Right kidney (tissue), 9 donors: ENCODE data around the gene CRTC3.
A peak's percentile ranks its signal among the peaks of the same experiment; 100 is the strongest.
"Not testable (repeated sequence)": the region's sequence is repeated elsewhere in the genome, so short reads cannot be mapped to it uniquely, and the experiment has no call there.

Source experiments
- DNase-seq: peaks from one replicate; pipeline ENCODE4 v3.0.0-alpha.2; 2016
- long read RNA-seq, 8 donors: transcript quantifications; one replicate each; lab custom pipeline, GENCODE V29; 2026

The CRTC3 gene, protein sequence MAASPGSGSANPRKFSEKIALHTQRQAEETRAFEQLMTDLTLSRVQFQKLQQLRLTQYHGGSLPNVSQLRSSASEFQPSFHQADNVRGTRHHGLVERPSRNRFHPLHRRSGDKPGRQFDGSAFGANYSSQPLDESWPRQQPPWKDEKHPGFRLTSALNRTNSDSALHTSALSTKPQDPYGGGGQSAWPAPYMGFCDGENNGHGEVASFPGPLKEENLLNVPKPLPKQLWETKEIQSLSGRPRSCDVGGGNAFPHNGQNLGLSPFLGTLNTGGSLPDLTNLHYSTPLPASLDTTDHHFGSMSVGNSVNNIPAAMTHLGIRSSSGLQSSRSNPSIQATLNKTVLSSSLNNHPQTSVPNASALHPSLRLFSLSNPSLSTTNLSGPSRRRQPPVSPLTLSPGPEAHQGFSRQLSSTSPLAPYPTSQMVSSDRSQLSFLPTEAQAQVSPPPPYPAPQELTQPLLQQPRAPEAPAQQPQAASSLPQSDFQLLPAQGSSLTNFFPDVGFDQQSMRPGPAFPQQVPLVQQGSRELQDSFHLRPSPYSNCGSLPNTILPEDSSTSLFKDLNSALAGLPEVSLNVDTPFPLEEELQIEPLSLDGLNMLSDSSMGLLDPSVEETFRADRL
- long read RNA-seq, donor 1 = 0 reads
- long read RNA-seq, donor 2, partial matches to known transcripts = 0 of 1 reads
- long read RNA-seq, donor 2, other reads (novel, unspliced or antisense) = 0 of 1 reads
- long read RNA-seq, donor 3 = 0 reads
- long read RNA-seq, donor 4, full-length matches to known transcripts = 1 of 1 reads
- long read RNA-seq, donor 4, partial matches to known transcripts = 0 of 1 reads
- long read RNA-seq, donor 4, other reads (novel, unspliced or antisense) = 0 of 1 reads
- long read RNA-seq, donor 5, partial matches to known transcripts = 15 of 16 reads
- long read RNA-seq, donor 5, other reads (novel, unspliced or antisense) = 0 of 16 reads
- long read RNA-seq, donor 6, partial matches to known transcripts = 5 of 7 reads
- long read RNA-seq, donor 6, other reads (novel, unspliced or antisense) = 0 of 7 reads
- long read RNA-seq, donor 7 = 0 reads
- long read RNA-seq, donor 8, full-length matches to known transcripts = 5 of 5 reads
- long read RNA-seq, donor 8, partial matches to known transcripts = 0 of 5 reads
- long read RNA-seq, donor 8, other reads (novel, unspliced or antisense) = 0 of 5 reads

DNA sequence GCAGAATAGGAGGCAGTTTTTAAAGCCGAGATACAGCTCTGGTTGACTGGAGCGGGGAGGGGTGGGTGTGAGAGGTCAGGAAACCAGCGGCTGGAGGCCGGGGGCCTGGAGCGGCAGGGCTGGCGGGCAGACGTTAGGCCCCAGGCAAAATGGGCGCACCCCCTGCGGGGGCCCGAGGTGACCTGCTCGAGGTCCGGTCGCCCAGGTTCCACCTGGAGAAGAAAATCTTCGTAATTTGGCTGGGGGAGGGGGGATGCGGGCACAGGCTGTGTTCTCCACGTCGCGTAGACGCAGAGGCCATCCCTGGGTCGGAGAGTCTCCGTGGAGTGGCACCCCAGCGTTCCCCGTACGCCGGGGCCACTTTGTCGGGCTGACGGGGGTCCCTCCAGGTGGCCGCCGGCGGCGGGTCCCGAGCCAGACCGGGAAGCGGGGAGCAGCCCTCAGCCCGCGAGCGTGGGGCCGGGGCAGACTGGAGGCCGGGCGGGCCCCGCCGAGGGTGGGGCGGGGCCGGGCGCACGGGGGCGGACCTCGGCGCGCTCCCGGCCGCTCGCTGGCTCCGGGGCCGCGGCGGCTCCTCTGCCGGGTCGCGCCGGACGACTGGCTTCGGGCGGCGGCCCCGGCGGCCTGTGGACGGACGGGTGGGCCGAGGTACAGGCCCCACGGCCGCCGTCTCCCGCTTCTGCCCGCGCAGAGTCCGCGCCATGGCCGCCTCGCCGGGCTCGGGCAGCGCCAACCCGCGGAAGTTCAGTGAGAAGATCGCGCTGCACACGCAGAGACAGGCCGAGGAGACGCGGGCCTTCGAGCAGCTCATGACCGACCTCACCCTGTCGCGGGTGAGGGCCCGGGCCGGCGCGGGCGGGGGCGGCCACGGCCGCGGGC is at the start of gene CRTC3:
Gene CRTC3, plus strand, starts transcription at position 553 of the 879 bp plus-strand sequence. Its CDS starts 149 bp downstream, at position 702.
- DNase-seq = peak; percentile 95

DNA sequence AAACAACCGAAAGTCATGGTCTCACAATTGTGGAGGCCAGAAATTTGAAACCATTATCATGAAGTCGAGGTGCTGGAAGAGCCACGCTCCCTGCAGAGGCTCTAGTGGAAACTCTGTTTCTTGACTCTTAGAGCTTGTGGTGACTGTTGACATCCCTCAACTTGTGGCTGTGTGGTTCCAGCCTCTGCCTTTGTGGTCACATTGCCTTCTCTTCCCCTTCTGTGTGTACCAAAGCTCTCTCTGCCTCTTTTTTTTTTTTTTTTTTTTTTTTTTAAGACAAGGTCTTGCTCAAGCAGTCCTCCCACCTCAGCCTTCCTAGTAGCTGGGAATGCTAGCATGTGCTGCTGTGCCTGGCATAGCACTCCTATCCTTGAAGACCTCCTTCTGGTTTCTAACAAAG is 48.7 kb upstream of the CRTC3 start:
- DNase-seq = no peak

DNA sequence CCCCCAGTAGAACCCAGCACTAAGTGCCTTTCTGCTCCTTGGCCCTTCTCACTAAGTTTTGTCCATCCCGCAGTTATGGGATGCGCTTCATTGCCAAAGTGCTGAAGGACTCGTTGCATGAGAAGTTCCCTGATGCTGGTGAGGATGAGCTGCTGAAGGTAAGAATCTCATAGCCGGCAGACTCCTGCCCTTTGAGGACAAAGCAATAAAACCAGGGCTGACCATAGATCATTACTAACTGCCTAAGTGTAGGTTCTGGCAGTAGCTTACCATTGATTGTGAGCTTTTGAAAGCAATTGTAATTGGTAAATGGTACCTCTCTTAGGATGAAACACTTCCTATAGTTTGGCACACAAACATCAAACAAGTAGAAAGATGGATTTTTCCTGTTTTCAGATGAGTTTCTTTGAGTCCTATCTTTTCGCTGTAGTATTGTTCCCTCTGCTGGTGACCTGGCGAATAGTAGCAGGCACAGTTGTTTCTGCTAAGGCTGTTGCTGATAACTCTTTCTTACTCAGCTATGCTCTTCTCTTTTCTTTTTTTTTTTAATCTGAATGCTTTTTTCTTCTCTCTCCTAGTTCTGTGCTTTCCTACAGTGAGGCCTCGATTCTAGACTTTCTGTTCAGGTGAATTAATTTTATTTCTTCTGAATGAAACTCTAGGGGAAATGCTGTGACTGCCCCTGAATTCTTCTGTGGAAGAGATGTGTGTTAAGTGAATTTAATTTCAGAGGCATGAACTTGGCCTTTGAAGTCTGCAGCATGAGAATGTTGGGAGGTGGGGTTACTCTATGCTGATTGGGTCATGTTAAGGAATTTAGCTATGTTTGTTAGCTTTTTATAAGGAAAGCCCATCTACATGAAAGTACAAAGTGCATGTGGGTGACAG is 47.4 kb upstream of the CRTC3 start:
- DNase-seq = peak; percentile 15

DNA sequence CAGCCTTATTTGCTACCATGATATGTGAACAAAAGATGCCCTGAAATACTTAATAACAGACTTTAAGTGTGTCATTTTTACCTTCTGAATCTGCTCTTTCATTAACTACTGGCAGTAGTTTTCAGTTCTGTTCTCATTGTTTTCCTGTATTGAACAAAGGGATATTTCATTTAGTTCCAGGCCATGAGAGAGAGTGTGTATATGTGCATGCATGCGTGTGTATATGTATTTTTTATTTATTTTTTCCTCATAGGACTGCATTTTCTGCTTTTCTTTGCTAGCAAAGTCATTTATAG is 46.8 kb upstream of the CRTC3 start:
- no peak for DNase-seq

DNA sequence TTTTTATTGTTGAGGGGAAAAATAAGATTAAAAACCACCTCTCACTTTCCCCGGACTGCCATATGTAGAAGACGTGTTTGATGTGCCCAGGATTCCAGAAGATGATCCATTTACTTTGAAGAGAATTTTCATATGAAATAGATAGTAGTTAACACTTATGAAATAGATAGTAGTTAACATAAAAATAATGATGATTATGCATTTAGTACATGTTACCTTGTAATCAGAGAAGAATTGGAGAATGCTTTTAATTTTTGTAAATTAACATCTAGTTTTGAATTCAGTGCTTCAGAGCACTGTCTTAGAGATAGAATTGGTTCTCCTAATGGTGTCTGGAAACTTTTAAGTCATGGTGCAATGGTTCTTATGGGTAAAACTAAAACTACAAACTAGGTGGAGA is 46.1 kb upstream of the CRTC3 start:
- no peak for DNase-seq

DNA sequence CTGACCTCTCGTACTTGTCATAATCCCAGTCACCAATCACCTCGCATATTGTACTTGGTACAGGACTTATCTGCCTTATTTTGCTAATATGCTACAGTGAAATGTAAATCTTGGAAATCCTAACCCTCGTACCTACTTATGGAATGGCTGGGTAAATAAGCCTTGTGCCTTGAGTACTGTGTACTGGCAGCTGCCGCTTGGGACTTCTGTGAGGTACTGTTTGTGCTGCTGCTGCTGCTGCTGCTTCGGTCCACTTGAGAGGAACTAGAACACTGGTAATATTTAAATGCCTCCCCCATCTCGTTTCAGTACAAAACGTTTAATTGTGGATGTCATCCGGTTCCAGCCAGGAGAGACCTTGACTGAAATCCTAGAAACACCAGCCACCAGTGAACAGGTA is 42.5 kb upstream of the CRTC3 start:
- no peak for DNase-seq

DNA sequence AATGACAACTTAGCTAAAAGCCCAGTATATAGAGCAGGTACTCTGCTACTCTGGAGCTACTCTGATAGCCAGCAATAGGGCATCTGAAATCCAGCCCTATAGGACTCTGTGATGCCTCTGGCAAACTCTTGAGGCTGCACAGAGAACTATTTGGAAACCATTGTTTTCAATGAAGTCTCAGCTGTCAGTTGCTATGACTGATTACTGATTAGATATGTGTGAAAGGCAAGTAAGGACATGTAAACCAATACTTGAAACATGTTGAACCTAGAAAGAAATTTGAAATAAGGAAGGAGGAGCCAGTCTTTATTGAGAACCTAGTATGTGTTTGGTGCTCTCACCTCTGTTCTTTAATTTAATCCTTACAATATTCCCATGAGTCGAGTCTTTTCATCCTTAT is 40.2 kb upstream of the CRTC3 start:
- DNase-seq = no peak

DNA sequence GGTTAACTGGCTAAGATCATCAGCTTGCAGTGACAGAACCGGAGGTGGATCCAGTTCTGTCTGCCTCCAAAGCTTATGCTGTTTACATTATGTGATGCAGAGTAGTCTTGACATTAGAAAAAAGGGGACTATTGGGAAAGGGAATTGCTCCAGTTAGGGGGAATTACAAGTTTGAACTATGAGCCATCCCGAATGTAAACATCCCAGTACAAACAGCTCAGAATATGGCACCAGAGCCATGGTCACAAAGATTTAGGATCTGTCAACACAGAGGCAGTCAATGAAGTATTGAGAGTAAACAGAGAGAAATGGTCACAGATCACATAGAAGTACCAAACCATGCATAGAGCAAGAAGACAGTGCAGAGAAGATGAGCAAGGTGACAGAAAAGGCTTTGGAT is 39.8 kb upstream of the CRTC3 start:
- no peak for DNase-seq

DNA sequence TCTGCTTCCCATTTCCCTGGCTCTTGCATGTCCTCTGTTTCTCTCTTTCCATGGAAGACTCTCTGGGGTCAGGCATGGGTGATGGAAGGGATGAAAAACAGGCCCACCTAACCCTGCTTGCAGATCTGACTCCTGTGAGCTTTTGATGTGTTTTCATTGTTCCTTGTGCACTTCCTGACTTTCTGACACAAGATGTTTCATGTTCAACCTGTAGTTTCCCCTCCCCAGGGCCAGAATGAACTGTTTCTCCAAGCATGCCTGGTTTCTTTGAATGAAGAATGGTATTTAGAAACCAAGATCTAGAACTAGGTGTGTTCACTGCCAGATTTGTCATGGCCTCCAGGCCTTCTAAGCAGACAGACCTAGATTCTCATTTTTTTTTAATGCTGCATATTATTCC is 36.1 kb upstream of the CRTC3 start:
- DNase-seq = no peak

DNA sequence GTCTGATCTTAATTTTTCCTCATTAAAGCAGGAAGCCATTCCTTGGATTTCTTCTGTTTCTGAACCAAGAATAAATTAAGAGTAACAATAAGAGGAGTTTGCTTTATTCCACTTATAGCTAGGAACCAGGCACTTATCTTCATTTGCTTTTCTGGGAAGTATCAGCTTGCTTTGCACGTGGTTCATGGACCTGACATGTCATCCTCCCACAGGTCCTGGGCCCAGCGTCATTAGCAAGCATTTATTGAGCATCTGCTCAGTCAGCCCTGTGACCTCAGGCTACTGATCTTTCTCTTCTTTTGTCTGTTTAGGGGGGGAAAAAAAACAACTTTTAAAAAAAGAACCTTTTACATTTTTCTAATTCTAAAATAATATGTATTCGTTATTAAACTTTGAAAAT is 34.7 kb upstream of the CRTC3 start:
- no peak for DNase-seq

DNA sequence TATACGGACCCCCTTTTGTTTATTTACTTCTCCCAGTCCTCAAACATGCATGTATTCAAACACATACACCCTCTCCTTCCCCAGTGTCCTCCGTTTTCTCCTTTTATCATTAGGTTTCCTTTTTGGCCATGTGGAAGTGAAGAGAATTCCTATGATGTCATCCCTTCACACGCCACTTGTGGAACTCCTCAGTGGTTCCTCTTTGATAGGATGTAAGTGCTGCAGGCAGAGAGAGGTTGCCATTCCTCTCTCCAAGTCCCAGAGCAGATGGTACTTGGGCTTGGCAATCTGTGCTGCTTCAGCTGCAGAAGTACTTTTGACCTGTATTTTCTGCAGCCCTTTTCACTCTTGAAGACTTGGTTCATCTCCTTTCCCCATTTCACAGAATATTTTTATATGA is 32.9 kb upstream of the CRTC3 start:
- DNase-seq = no peak

DNA sequence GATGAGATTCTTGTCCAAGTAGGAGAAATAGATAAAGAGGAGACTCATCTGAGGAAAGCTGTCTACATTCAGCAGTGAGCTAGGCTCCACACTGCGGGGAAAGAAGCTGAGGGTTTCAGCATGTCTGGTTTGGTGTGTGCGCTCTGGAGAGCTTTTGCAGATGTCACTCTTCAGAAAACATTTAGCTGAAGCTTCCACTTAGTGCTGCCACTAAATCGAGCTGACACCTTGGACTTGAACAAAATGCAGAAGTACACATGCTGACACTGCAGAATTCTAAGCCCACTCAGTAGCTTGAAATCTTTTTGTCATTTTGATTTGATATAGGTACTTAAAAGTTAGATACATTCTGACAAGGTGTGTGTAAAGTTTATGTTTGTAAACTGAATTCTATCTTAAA is 32.3 kb upstream of the CRTC3 start:
- no peak for DNase-seq

DNA sequence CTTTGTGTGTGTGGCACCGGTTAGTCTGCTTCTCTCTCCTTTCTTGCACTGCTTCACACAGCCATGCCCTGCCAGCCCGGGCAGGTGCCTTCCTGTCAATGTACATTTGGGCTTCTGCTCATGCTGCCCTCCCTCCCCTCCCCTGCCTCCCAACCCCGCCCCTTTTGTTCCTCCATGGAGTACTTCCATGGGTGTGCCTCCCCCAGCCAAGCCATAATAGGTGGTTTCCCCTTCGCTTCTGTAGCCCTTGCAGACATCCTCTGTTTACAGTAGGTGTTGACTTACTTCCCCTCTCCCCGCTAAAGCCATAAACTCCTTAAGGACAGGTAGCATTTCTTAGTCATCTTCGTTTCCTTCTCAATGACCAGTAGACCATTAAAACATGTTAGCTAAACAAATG is 31.8 kb upstream of the CRTC3 start:
- no peak for DNase-seq

DNA sequence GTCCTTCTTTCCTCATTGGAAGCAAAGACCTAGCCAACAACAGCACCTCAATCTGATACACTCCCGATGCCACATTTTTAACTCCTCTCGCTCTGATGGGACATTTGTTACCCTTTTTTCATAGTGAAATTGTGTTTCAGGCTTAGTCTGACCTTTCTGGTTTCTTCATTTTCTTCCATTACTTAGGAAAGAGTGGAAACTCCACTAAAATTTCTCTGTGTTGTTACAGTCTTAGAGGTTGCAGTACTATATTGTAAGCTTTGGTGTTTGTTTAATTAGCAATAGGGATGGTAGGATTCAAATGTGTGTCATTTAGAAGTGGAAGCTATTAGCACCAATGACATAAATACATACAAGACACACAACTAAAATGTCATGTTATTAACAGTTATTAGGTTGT is 29.6 kb upstream of the CRTC3 start:
- no peak for DNase-seq

DNA sequence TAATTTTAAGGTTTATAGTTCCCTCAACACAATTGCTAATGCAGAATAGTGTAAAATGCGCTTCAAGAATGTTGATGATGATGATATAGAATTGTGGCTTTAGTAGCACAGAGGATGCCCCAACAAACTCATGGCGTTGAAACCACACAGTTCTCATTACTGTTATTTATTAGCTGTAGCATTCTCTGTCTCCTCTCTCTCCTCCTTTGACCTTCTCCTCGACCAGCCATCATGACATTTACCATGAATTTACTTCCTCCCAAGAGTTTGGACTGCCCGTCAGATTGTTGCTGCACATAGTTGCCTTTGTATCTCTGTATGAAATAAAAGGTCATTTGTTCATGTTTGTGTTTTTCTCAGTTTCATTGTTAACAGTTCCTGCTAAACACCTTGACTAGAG is 27.8 kb upstream of the CRTC3 start:
- DNase-seq = no peak

DNA sequence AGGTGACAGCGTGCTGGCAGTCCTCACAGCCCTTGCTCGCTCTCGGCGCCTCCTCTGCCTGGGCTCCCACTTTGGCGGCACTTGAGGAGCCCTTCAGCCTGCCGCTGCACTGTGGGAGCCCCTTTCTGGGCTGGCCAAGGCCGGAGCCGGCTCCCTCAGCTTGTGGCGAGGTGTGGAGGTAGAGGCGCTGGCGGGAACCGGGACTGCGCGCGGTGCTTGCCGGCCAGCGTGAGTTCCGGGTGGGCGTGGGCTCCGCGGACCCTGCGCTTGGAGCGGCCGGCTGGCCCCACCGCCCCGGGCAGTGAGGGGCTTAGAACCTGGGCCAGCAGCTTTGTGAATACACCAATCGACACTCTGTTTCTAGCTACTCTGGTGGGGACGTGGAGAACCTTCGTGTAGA is 18.9 kb upstream of the CRTC3 start:
- DNase-seq = not testable (repeated sequence)

DNA sequence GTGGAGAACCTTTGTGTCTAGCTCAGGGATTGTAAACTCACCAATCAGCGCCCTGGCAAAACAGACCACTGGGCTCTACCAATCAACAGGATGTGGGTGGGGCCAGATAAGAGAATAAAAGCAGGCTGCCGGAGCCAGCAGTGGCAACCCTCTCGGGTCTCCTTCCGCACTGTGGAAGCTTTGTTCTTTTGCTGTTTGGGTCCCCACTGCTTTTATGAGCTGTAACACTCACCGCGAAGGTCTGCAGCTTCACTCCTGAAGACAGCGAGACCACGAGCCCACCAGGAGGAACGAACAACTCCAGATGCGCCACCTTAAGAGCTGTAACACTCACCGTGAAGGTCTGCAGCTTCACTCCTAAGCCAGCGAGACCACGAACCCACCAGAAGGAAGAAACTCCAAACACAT is 18.5 kb upstream of the CRTC3 start:
- not testable (repeated sequence) for DNase-seq

DNA sequence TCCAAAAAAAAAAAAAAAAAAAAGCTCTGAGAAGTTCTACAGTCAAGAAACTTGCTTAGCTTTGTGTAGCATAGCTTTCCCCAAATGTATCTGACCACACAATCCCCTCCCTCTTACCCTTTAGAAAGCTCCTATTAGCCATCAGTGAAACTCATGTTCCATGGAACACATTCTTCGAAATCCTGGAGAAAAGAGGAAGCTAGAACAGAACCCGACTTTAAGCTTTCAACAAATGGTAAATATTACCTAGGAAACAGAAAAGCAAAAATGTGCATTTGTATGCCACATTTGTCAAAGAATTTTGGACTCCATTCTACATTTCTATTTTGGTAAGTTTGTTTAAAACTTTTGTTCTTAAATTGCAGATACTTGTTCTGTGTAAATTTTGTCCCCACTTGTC is 17.4 kb upstream of the CRTC3 start:
- no peak for DNase-seq

DNA sequence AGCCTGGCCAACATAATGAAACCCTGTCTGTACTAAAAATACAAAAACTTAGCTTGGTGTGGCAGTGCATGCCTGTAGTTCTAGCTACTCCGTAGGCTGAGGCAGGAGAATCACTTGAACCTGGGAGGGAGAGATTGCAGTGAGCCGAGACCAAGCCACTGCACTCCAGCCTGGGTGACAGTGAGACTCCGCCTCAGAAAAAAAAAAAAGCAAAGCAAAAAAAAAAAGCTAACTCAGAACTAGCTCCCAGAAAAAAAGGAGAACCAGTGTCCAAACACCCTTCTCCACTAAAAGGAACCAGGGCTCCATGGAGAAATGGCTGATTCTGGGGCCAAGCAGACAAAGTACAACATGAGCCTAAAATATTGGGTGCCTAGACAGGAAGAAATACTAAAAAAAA is 16.7 kb upstream of the CRTC3 start:
- no peak for DNase-seq

DNA sequence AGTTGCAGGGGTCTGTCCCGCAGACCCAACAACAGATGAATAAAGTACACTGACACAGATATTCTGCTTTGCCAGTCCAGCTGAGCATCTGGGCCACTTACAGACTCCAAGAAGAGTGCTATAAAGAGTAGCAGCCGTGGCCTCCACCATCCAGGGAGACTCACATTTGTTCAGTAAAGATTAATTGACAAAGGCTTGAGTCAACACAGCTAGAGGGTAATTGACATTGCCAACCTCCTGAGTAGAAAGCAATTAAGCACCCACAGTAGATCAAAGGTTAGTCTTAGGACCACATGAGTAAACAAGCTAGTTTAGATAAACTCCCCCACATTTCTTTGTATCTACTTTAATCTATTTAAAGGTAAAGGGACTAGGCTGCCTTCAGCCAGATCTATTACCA is 16.3 kb upstream of the CRTC3 start:
- no peak for DNase-seq

DNA sequence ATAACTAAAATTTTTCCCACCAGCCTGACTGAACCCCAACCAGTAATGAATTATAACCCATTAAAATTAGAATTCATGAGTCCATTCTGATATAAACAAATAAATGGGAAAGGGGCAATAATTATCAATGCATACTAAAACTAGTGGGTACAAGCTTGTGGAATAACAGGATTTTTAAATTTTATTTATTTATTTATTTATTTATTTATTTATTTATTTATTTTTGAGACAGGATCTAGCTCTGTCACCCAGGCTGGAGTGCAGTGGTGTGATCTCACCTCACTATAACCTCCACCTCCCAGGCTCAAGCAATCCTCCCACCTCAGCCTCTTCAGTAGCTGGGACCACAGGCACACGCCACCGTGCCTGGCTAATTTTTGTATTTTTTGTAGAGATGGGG is 15.8 kb upstream of the CRTC3 start:
- DNase-seq = not testable (repeated sequence)
